Effector memory CD8-positive, alpha-beta T cell (primary cell): ENCODE measurements around the gene ZBTB12.

Experiments
- ATAC-seq: fragments of 150-1000 bp; cut with Tn5 transposase; replicated peaks from 2 replicates; pipeline ENCODE4 v1.10.0; 2021; ENCODE audit warnings: mild to moderate bottlenecking, moderate library complexity
- DNase-seq, 3 experiments: peaks; one replicate each; pipeline ENCODE4 v3.0.0; 2021
- H3K27ac Mint-ChIP-seq, 2 donors: one replicate each; pipeline ENCODE4 v1.8.0; 2022; ENCODE audit warnings: mild to moderate bottlenecking in 2 of 2, mixed read lengths in 2 of 2, moderate library complexity in 2 of 2
- H3K27me3 Mint-ChIP-seq, 2 donors: one replicate each; pipeline ENCODE4 v1.8.0; 2022; ENCODE audit warnings: mixed read lengths in 2 of 2
- H3K36me3 Mint-ChIP-seq: one replicate; pipeline ENCODE4 v1.8.0; 2022; ENCODE audit warnings: mild to moderate bottlenecking, moderate library complexity, mixed read lengths; ENCODE audit not compliant: insufficient read depth
- H3K4me1 Mint-ChIP-seq, 2 donors: one replicate each; pipeline ENCODE4 v1.8.0; 2022; ENCODE audit warnings: low read depth in 2 of 2, mixed read lengths in 2 of 2
- H3K4me3 Mint-ChIP-seq, 2 donors: one replicate each; pipeline ENCODE4 v1.8.0; 2022; ENCODE audit warnings: mild to moderate bottlenecking in 2 of 2, mixed read lengths in 2 of 2, moderate library complexity in 2 of 2
- H3K9me3 Mint-ChIP-seq, 2 donors: one replicate each; pipeline ENCODE4 v1.8.0; 2022; ENCODE audit warnings: mixed read lengths in 2 of 2

ZBTB12 gene

DNA sequence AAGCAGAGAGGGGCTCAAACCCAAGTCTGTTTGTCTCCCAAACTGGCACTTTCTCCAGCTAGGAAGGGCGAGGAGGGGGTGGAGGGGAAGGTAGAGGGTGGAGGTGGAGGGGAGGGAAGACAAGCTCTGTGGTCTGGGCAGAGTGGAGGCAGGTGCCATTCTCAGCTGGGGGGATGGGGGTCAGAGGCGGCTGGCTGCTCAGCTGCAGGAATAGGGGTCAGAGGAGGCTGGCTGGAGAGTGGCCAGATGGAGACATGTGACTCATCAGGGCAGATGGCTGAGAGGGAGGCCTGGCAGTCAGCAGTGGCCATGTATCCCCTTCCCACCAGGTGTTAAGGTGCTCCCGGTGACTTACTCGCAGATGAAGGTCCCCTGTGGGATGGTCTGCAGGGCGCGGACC is 19.5 kb downstream of the ZBTB12 start:
- peaks cover 38% of the 10 kb centered on the region for H3K36me3 Mint-ChIP-seq

GRCh38 chr6:31881136-31881859 is 20.6 kb downstream of the ZBTB12 start:
- Mint-ChIP-seq H3K9me3 (no peaks in the 10 kb centered on the region), H3K4me1 (peaks cover 0 to 3% of the 10 kb centered on the region in 2 donors), H3K27ac (peak overlapping the region; percentile 26 to 27), H3K27me3 (no peaks in the 10 kb centered on the region), H3K36me3 (peaks cover 33% of the 10 kb centered on the region), H3K4me3 (no peak overlapping the region)
- DNase-seq: no peak
- no peak for ATAC-seq

More for the DNA sequence above, 19.5 kb downstream of the ZBTB12 start:
- no peak for DNase-seq
- Mint-ChIP-seq H3K27ac (no peak overlapping the region), H3K27me3 (no peaks in the 10 kb centered on the region), H3K4me3 (no peak overlapping the region), H3K9me3 (no peaks in the 10 kb centered on the region), H3K4me1 (peaks cover 0 to 4% of the 10 kb centered on the region in 2 donors)
- no peak for ATAC-seq

GRCh38 chr6:31880616-31881015 is 21.3 kb downstream of the ZBTB12 start:
- Mint-ChIP-seq H3K27me3 (no peaks in the 10 kb centered on the region), H3K27ac (peak overlapping the region; percentile 26 to 27), H3K36me3 (peaks cover 26% of the 10 kb centered on the region), H3K4me3 (no peak overlapping the region), H3K9me3 (no peaks in the 10 kb centered on the region), H3K4me1 (no peaks in the 10 kb centered on the region)
- DNase-seq (no peak), ATAC-seq (no peak)

- DNase-seq: no peak
- Mint-ChIP-seq H3K9me3 (no peaks in the 10 kb centered on the region), H3K36me3 (peaks cover 24% of the 10 kb centered on the region), H3K4me1 (no peaks in the 10 kb centered on the region), H3K27me3 (no peaks in the 10 kb centered on the region), H3K4me3 (no peak overlapping the region), H3K27ac (no peak overlapping the region)
- no peak for ATAC-seq
Measured at GRCh38 chr6:31879901-31880300, 22.0 kb downstream of the ZBTB12 start.

GRCh38 chr6:31879143-31879542 is 22.7 kb downstream of the ZBTB12 start:
- H3K4me1 Mint-ChIP-seq: no peaks in the 10 kb centered on the region
- H3K27me3 Mint-ChIP-seq: no peaks in the 10 kb centered on the region
- no peaks in the 10 kb centered on the region for H3K9me3 Mint-ChIP-seq
- H3K4me3 Mint-ChIP-seq: no peak overlapping the region
- H3K36me3 Mint-ChIP-seq: peaks cover 24% of the 10 kb centered on the region
- no peak overlapping the region for H3K27ac Mint-ChIP-seq
- no peak for DNase-seq
- no peak for ATAC-seq

GRCh38 chr6:31878726-31879125 is 23.2 kb downstream of the ZBTB12 start, which contains the start of gene SLC44A4:
TSS of gene SLC44A4 (minus strand) at chr6:31878997. CDS start at chr6:31878980, 17 bp downstream.
- H3K27ac Mint-ChIP-seq: peak within 1 kb of the TSS; percentile 28 to 77
- no peaks in the 10 kb centered on the region for H3K27me3 Mint-ChIP-seq
- peaks cover 24% of the 10 kb centered on the region for H3K36me3 Mint-ChIP-seq
- H3K9me3 Mint-ChIP-seq: no peaks in the 10 kb centered on the region
- no peak for ATAC-seq
- no peak within 1 kb of the TSS for H3K4me3 Mint-ChIP-seq
- H3K4me1 Mint-ChIP-seq: no peaks in the 10 kb centered on the region
- DNase-seq: no peak

DNA sequence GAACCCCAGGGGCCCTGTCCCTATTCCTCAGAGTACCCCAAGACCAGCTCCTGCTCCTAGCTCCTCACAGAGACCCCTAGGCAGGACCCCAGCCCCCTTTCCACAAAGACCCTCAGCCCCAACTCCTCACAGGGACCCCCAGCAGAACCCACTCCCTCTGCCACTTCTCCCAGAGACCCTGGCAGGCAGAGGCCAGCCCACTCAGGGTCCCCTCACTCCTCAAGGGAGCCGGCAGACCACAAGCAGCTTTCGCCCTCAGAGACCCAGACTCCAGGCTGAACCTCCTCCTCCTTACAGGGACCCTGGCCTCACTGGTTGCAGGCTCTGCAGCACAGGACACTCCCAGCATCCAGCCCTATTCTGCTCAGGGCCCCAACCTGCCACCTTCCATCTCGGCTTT is 23.7 kb downstream of the ZBTB12 start:
- peak overlapping the region; percentile 28 to 77 for H3K27ac Mint-ChIP-seq
- H3K27me3 Mint-ChIP-seq: no peaks in the 10 kb centered on the region
- no peak overlapping the region for H3K4me3 Mint-ChIP-seq

DNA sequence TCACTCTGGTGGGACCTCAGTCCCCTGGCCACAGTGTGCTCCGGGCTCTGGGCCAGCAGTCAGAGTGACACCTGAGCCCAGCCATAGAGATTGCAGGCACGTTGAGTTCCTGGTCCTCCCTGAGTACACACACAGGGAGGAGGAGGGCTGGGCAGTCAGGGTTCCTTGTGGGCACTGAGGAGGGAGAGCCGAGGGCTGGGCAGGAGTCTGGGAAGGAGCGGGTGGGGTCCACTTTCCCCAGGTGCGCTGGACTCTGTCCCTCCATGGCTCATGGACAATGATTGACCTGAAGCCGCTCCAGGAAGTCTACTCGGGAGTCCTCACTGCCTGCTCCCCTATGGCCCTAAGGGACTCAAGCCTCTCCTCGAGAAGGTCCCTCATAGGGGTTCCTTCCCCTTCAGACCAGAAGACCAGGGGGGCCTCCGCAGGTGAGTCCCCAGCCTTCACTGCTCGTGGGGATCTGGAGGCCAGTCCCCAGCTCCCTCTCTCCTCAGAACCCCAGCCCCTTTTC is 24.2 kb downstream of the ZBTB12 start:
- Mint-ChIP-seq H3K9me3 (no peaks in the 10 kb centered on the region), H3K4me1 (no peaks in the 10 kb centered on the region), H3K4me3 (no peak overlapping the region), H3K36me3 (peaks cover 16% of the 10 kb centered on the region), H3K27me3 (no peaks in the 10 kb centered on the region), H3K27ac (peak overlapping the region; percentile 28 to 77)
- no peak for DNase-seq
- no peak for ATAC-seq

More for the DNA sequence above, 23.7 kb downstream of the ZBTB12 start:
- ATAC-seq (no peak), DNase-seq (no peak)
- peaks cover 20% of the 10 kb centered on the region for H3K36me3 Mint-ChIP-seq
- H3K9me3 Mint-ChIP-seq: no peaks in the 10 kb centered on the region
- H3K4me1 Mint-ChIP-seq: no peaks in the 10 kb centered on the region

- ATAC-seq (no peak), DNase-seq (no peak)
- Mint-ChIP-seq H3K9me3 (no peaks in the 10 kb centered on the region), H3K27ac (peak overlapping the region in 1 of 2 donors; percentile 77), H3K4me3 (no peak overlapping the region), H3K4me1 (no peaks in the 10 kb centered on the region), H3K36me3 (peaks cover 15% of the 10 kb centered on the region), H3K27me3 (no peaks in the 10 kb centered on the region)
Measured at GRCh38 chr6:31877125-31877650, 24.7 kb downstream of the ZBTB12 start.

GRCh38 chr6:31876357-31876756 is 25.5 kb downstream of the ZBTB12 start:
- Mint-ChIP-seq H3K4me3 (no peak overlapping the region), H3K36me3 (peaks cover 8% of the 10 kb centered on the region), H3K9me3 (no peaks in the 10 kb centered on the region), H3K4me1 (peaks cover 0 to 4% of the 10 kb centered on the region in 2 donors), H3K27me3 (peaks cover 0 to 3% of the 10 kb centered on the region in 2 donors), H3K27ac (no peak overlapping the region)
- ATAC-seq (no peak), DNase-seq (no peak)

GRCh38 chr6:31875877-31876276 is 26.0 kb downstream of the ZBTB12 start:
- H3K9me3 Mint-ChIP-seq: no peaks in the 10 kb centered on the region
- no peak for ATAC-seq
- no peak overlapping the region for H3K4me3 Mint-ChIP-seq
- DNase-seq: no peak
- H3K4me1 Mint-ChIP-seq: peaks cover 2 to 4% of the 10 kb centered on the region in 2 donors
- peaks cover 3% of the 10 kb centered on the region for H3K36me3 Mint-ChIP-seq
- H3K27ac Mint-ChIP-seq: peak overlapping the region in 1 of 2 donors; percentile 78
- peaks cover 0 to 8% of the 10 kb centered on the region in 2 donors for H3K27me3 Mint-ChIP-seq

DNA sequence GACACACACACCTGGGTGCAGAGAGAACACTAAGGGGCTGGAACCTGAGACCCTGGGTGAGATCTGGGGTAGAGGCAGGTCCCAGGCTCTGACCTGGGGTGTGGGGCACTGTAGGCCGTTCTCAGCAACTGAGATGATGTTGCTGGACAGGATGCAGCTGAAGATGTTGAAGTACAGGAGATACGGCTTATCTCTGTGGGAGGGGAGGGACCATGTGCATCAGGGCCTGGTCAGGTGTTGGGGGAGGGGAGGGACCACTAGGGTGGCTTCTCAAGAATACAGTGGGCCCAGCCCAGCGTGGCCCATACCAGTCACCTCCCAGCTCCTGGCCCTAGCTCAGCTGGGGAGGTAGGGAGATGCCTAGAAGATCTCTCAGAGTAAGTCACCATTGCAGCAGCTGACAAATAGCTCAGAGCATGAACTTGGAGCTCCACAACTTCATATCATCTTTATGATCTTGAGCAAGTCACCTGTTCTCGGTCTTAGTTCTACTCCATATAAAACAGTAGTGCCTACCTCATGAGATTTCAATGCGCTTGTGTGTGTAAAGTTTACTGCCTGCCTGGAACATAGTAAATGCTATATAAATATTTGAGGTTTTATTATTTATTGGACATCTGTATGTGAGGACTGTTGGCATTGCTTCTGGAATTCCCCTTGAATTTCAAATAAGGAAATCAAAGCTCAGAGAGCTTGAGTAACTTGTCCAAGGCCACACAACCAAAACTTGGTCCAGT is 26.9 kb downstream of the ZBTB12 start:
- Mint-ChIP-seq H3K36me3 (peaks cover 3% of the 10 kb centered on the region), H3K27me3 (peaks cover 0 to 11% of the 10 kb centered on the region in 2 donors), H3K4me1 (peaks cover 2 to 4% of the 10 kb centered on the region in 2 donors), H3K9me3 (no peaks in the 10 kb centered on the region), H3K27ac (peak overlapping the region in 1 of 2 donors; percentile 60), H3K4me3 (no peak overlapping the region)
- DNase-seq: no peak
- no peak for ATAC-seq

GRCh38 chr6:31874084-31874670 is 27.7 kb downstream of the ZBTB12 start:
- no peak for ATAC-seq
- H3K27ac Mint-ChIP-seq: peak overlapping the region in 1 of 2 donors; percentile 60
- no peak for DNase-seq
- no peak overlapping the region for H3K4me3 Mint-ChIP-seq
- H3K36me3 Mint-ChIP-seq: no peaks in the 10 kb centered on the region
- peaks cover 0 to 11% of the 10 kb centered on the region in 2 donors for H3K27me3 Mint-ChIP-seq
- no peaks in the 10 kb centered on the region for H3K9me3 Mint-ChIP-seq
- H3K4me1 Mint-ChIP-seq: peaks cover 2 to 4% of the 10 kb centered on the region in 2 donors
